Neural crest cell (in vitro differentiated cells): ENCODE measurements around the gene FLAD1. TPM values are rescaled to one million over a fixed set of nuclear protein-coding genes. Genes with fewer than 3 reads are reported as not detected.

Source experiments
- DNase-seq: peaks from one replicate; pipeline ENCODE4 v3.0.0; 2021; ENCODE audit warnings: low read depth, mixed read lengths, low spot score
- H3K27ac Mint-ChIP-seq: one replicate; pipeline ENCODE4 v1.8.0; 2021; ENCODE audit warnings: mild to moderate bottlenecking, mixed read lengths; ENCODE audit not compliant: unreplicated experiment
- H3K27me3 Mint-ChIP-seq: 2 replicates; pipeline ENCODE4 v1.8.0; 2021; ENCODE audit warnings: low read depth, mild to moderate bottlenecking, mixed read lengths
- H3K36me3 Mint-ChIP-seq: 2 replicates; pipeline ENCODE4 v1.8.0; 2021; ENCODE audit warnings: low read depth, mild to moderate bottlenecking, mixed read lengths
- H3K4me1 Mint-ChIP-seq: 2 replicates; pipeline ENCODE4 v1.8.0; 2021; ENCODE audit warnings: mixed read lengths
- H3K4me3 Mint-ChIP-seq: one replicate; pipeline ENCODE4 v1.8.0; 2021; ENCODE audit warnings: mild to moderate bottlenecking, mixed read lengths
- H3K9me3 Mint-ChIP-seq: 2 replicates; pipeline ENCODE4 v1.8.0; 2021; ENCODE audit warnings: mixed read lengths
- total RNA-seq: library from RNA; stranded (reverse); gene quantifications from 2 replicates; pipeline ENCODE4 v1.2.1, GENCODE V29; 2021
- TF ChIP-seq, protein P1 (sequence below): fragments of 200-600 bp; sonication (generic); conservative IDR thresholded peaks from 2 replicates; pipeline ENCODE4 v1.5.0; 2021; ENCODE audit warnings: antibody characterized with exemption, mild to moderate bottlenecking

FLAD1 gene
- total RNA-seq, 1 donor from 2014 or later = 76.3 TPM

DNA sequence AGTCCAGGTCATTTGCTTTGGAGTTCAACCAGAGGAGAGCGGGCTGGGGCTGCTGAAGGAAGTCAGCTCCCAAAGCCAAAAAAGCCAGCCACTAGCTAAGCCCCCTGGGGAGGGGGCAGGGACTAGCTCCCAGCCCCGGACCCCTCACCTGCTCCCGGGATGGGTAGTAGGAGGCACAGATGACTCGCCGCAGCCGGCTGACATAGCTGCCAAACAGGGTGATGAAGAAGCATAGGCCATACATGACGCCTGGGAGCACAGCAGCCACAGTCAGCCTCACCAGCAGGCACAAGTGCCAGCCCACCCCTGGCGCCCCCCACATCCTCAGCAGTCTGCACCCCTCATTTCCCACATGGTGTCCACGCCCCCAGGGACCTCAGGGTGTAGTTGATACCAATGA is 43.0 kb downstream of the FLAD1 start:
- no peaks in the 10 kb centered on the region for H3K36me3 Mint-ChIP-seq
- H3K9me3 Mint-ChIP-seq = no peaks in the 10 kb centered on the region
- no peaks in the 10 kb centered on the region for H3K4me1 Mint-ChIP-seq
- no peak overlapping the region for H3K27ac Mint-ChIP-seq
- TF ChIP-seq, protein P1, sequence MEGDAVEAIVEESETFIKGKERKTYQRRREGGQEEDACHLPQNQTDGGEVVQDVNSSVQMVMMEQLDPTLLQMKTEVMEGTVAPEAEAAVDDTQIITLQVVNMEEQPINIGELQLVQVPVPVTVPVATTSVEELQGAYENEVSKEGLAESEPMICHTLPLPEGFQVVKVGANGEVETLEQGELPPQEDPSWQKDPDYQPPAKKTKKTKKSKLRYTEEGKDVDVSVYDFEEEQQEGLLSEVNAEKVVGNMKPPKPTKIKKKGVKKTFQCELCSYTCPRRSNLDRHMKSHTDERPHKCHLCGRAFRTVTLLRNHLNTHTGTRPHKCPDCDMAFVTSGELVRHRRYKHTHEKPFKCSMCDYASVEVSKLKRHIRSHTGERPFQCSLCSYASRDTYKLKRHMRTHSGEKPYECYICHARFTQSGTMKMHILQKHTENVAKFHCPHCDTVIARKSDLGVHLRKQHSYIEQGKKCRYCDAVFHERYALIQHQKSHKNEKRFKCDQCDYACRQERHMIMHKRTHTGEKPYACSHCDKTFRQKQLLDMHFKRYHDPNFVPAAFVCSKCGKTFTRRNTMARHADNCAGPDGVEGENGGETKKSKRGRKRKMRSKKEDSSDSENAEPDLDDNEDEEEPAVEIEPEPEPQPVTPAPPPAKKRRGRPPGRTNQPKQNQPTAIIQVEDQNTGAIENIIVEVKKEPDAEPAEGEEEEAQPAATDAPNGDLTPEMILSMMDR = no peak
- H3K4me3 Mint-ChIP-seq = no peak overlapping the region
- no peak for DNase-seq
- H3K27me3 Mint-ChIP-seq = no peaks in the 10 kb centered on the region

DNA sequence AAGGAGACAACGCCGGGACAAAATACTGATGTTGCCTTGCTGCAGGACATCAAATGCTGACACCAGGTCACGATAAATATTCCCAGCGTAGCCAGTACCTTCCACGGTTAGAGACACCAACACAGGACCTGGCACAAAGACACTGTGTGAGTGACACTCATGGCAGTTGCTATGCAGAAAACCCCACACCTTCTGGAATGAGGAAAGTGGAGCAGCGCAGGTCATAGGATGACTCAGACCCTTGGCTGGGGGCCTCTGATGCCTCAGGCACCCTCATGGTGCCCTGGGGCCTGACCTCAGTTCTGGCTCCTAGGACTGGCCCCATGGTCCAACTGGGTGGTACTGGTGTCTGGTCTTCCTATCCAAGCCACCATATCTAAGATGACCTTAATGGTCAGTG is 43.4 kb downstream of the FLAD1 start:
- Mint-ChIP-seq H3K4me1 (no peaks in the 10 kb centered on the region), H3K36me3 (no peaks in the 10 kb centered on the region), H3K9me3 (no peaks in the 10 kb centered on the region), H3K27ac (no peak overlapping the region), H3K27me3 (no peaks in the 10 kb centered on the region), H3K4me3 (no peak overlapping the region)
- TF ChIP-seq, protein P1 = no peak
- no peak for DNase-seq

DNA sequence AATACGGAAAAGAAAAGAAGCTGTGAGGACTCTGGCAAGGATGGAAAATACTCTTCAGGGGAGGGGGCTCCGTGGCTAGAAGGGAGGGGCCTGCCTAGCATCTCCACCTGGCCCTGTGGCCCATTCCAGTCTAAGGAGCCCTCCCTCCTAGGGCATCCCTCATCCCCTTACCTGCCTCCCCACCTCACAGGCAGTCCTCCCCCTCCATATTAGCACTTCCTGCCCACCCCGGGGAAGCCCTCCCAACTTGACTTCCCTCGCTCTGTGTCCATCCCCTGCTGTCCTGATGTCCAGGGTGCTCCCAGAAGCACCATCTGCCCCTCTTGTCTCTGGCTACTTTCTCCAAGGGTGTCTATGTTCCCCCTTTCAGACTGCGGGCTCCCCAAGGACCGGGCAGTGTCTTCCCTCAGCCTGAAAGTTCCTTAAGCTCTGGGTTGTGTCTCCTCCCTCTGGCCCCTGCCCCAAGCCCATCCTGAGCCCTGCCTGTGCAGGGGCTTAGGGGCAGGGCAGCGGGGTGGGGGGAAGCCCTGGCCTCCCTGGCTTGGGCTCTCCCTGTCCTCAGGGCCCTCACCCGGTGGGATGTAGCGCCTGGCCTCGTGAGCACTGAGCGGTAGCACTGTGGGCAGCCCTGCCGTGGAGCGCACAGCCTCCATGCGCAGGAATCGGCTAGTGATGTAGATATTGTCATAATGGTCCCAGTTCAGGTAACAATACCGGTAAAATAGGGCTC is 46.5 kb downstream of the FLAD1 start:
- TF ChIP-seq, protein P1 = no peak
- Mint-ChIP-seq H3K4me3 (no peak overlapping the region), H3K27me3 (no peaks in the 10 kb centered on the region), H3K4me1 (no peaks in the 10 kb centered on the region), H3K9me3 (no peaks in the 10 kb centered on the region), H3K27ac (no peak overlapping the region), H3K36me3 (no peaks in the 10 kb centered on the region)
- DNase-seq = no peak

DNA sequence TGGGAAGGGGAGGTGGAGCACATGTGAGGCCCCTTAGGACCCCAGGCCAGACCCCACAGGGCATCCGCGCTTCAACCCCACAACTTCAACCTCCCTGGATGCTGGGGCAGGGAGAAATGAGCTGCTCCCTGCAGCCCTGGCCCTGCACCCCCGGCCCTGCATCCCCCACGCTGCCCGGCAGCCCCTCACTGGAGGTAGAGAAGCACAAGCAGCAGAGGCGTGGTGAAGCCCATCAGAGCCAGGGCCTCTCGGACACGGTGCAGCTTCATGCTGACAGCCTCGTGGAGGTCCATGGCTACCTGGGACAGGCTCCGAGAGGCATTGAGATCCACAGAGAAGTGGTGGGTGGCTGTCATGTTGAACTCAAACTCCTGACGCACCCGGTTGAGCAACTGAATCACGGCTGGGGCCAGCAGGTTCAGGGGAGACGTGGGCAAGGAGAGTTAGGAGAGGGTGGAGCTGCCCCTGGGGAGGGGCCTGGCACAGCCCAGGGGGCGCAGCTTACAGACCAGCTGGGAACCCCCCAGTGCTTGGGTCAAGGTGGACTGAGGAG is 47.2 kb downstream of the FLAD1 start:
- Mint-ChIP-seq H3K4me1 (no peaks in the 10 kb centered on the region), H3K27me3 (no peaks in the 10 kb centered on the region), H3K27ac (no peak overlapping the region), H3K9me3 (no peaks in the 10 kb centered on the region), H3K4me3 (no peak overlapping the region), H3K36me3 (no peaks in the 10 kb centered on the region)
- DNase-seq = no peak
- TF ChIP-seq, protein P1 = no peak

DNA sequence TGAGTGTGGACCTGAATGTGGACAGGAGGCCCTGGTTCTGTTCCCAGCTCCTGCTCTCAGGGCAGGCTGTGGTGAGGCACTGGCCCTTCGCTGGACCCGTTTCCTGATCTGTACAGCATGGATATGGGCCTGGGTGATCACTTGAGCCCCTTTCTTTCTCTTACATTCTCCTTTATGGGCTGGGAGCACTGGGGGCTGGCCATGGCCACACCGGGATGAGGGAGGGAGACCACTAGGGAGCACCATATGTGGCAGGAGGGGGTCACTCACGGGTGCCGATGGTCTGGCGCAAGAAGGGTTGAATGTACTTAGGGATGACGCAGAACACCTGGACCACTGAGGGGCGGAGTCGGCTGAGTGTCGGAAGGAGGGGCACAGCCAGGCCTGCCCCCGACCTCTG is 47.8 kb downstream of the FLAD1 start:
- no peaks in the 10 kb centered on the region for H3K9me3 Mint-ChIP-seq
- no peaks in the 10 kb centered on the region for H3K27me3 Mint-ChIP-seq
- no peak for DNase-seq
- TF ChIP-seq, protein P1 = no peak
- H3K27ac Mint-ChIP-seq = no peak overlapping the region
- H3K4me1 Mint-ChIP-seq = no peaks in the 10 kb centered on the region
- no peak overlapping the region for H3K4me3 Mint-ChIP-seq
- H3K36me3 Mint-ChIP-seq = no peaks in the 10 kb centered on the region
